Endothelial cell (in vitro differentiated cells): ENCODE measurements around the gene CYTH4. TPM values are rescaled to one million over a fixed set of nuclear protein-coding genes. Genes with fewer than 3 reads are reported as not detected.

Experiments used
- DNase-seq: peaks from one replicate; pipeline ENCODE4 v3.0.0; 2021; ENCODE audit warnings: low spot score
- H3K27ac Mint-ChIP-seq: one replicate; pipeline ENCODE4 v1.8.0; 2021; ENCODE audit warnings: mixed read lengths, inconsistent platforms; ENCODE audit not compliant: unreplicated experiment
- H3K27me3 Mint-ChIP-seq: one replicate; pipeline ENCODE4 v1.8.0; 2021; ENCODE audit warnings: mild to moderate bottlenecking, moderate library complexity, mixed read lengths, inconsistent platforms; ENCODE audit not compliant: unreplicated experiment
- H3K36me3 Mint-ChIP-seq: one replicate; pipeline ENCODE4 v1.8.0; 2021; ENCODE audit warnings: mild to moderate bottlenecking, low read depth, mixed read lengths, inconsistent platforms; ENCODE audit not compliant: unreplicated experiment
- H3K4me1 Mint-ChIP-seq: one replicate; pipeline ENCODE4 v1.8.0; 2021; ENCODE audit warnings: mild to moderate bottlenecking, mixed read lengths, inconsistent platforms; ENCODE audit not compliant: unreplicated experiment
- H3K4me3 Mint-ChIP-seq: one replicate; pipeline ENCODE4 v1.8.0; 2021; ENCODE audit warnings: mild to moderate bottlenecking, mixed read lengths, inconsistent platforms; ENCODE audit not compliant: unreplicated experiment
- H3K9me3 Mint-ChIP-seq: one replicate; pipeline ENCODE4 v1.8.0; 2021; ENCODE audit warnings: mixed read lengths, inconsistent platforms; ENCODE audit not compliant: unreplicated experiment
- total RNA-seq: library from RNA; stranded (reverse); fragmentation: NEBNext Ultra II Directional; extraction: Animal tissue kit (Norgen Biotek cat#: 25700); gene quantifications from one replicate; pipeline ENCODE4 v1.2.1, GENCODE V29; 2021; ENCODE audit not compliant: unreplicated experiment
- TF ChIP-seq, protein P1 (sequence below): fragments of 200-600 bp; sonication (generic); IDR thresholded peaks from one replicate; pipeline ENCODE4 v1.5.0; 2021; ENCODE audit warnings: antibody characterized with exemption; ENCODE audit not compliant: unreplicated experiment

The CYTH4 gene
- total RNA-seq, 1 donor from 2014 or later = 0.33 TPM

DNA sequence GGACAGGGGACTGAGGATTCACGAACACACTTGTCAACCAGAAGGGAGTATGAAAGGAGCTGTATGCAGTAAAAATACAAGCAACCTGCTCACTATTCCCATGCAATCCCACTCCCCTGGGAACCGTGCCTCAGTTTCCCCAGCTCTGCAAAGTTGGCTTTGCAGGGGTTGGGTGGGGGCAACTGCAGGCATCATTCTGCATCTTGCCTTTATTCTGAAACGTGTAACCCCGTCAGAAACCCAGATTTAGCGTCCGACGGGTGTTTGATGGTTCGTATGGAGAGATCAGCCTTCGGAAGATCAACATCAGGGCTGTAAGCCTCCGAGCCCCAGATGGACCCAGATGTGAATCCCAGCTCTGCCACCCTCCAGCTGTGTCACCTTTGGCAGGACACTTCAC is 3.6 kb downstream of the CYTH4 start:
- no peaks in the 10 kb centered on the region for H3K36me3 Mint-ChIP-seq
- peaks cover 18% of the 10 kb centered on the region for H3K4me1 Mint-ChIP-seq
- DNase-seq = no peak
- no peak overlapping the region for H3K4me3 Mint-ChIP-seq
- H3K9me3 Mint-ChIP-seq = no peaks in the 10 kb centered on the region
- peaks cover 11% of the 10 kb centered on the region for H3K27me3 Mint-ChIP-seq
- no peak overlapping the region for H3K27ac Mint-ChIP-seq
- TF ChIP-seq, protein P1, sequence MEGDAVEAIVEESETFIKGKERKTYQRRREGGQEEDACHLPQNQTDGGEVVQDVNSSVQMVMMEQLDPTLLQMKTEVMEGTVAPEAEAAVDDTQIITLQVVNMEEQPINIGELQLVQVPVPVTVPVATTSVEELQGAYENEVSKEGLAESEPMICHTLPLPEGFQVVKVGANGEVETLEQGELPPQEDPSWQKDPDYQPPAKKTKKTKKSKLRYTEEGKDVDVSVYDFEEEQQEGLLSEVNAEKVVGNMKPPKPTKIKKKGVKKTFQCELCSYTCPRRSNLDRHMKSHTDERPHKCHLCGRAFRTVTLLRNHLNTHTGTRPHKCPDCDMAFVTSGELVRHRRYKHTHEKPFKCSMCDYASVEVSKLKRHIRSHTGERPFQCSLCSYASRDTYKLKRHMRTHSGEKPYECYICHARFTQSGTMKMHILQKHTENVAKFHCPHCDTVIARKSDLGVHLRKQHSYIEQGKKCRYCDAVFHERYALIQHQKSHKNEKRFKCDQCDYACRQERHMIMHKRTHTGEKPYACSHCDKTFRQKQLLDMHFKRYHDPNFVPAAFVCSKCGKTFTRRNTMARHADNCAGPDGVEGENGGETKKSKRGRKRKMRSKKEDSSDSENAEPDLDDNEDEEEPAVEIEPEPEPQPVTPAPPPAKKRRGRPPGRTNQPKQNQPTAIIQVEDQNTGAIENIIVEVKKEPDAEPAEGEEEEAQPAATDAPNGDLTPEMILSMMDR = no peak

DNA sequence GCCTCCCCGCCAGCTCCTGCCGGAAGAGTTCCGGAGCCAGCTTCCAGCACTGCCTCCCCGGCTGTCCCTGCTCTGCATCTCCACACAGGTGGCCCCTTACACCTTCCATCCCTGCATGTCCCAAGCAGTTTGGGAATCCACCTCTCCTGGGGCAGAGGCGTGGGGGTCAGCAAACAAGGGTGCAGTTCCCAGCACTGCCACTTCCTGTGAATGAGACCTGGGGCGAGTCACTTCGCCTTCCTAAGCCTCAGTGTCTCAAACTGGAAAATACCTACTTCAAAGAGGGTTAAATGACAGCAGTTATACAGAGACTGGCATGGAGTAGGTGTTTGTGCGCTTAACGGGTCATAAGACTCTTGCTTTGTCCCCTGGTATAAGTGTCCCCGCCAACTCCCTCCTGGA is 5.2 kb downstream of the CYTH4 start:
- Mint-ChIP-seq H3K27me3 (peaks cover 7% of the 10 kb centered on the region), H3K4me3 (no peak overlapping the region), H3K27ac (no peak overlapping the region), H3K36me3 (no peaks in the 10 kb centered on the region), H3K9me3 (no peaks in the 10 kb centered on the region), H3K4me1 (peaks cover 14% of the 10 kb centered on the region)
- no peak for DNase-seq
- TF ChIP-seq, protein P1 = no peak

DNA sequence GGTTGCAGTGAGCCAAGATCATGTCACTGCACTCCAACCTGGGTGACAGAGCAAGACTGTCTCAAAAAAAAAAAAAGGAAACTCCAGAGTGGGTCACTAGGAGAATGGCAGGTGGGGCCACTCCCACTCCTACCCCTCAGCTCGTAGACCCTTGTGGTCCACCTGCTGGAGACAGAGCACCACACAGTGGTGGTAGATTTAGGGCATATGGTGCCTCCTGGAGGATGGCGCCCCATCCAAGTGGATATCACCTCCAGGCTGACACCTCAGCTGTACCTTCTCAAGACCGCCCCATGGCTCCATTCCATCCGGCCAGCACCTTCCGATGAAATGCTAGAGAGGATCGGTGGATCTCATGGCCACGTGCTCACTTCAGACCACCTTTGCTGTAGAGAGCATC is 6.2 kb downstream of the CYTH4 start:
- Mint-ChIP-seq H3K4me1 (peaks cover 10% of the 10 kb centered on the region), H3K27me3 (peaks cover 7% of the 10 kb centered on the region), H3K9me3 (no peaks in the 10 kb centered on the region), H3K36me3 (no peaks in the 10 kb centered on the region), H3K27ac (no peak overlapping the region), H3K4me3 (no peak overlapping the region)
- DNase-seq = no peak
- TF ChIP-seq, protein P1 = no peak

DNA sequence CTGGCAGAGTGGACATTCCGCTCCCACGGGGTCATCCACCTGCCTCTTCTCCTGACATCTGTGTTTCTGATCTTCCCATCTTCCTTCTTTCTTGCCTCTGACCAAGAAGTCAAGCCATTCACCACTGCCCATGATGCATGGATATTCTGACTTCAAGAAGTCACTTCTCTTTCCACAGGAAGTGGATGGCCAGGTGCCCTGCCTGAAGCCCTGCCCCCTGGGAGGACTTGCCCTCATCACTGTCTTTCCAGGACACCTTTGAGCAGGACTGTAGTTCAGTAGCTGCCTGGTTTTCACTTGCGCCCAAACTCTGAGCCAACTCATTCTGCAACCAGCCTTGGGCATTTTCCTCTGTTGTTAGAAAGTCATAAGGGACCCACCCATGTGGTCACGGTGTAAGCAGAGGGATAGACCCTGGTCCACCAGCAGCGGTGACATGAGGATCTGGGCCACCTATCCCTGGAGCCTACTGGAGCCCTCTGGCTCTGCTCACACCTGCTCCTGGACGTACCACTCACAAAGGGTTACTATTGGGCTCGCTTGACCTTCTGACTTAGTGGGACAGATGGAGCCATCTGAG is 6.9 kb downstream of the CYTH4 start:
- H3K36me3 Mint-ChIP-seq = no peaks in the 10 kb centered on the region
- no peak overlapping the region for H3K4me3 Mint-ChIP-seq
- peaks cover 6% of the 10 kb centered on the region for H3K4me1 Mint-ChIP-seq
- no peak overlapping the region for H3K27ac Mint-ChIP-seq
- no peak for DNase-seq
- TF ChIP-seq, protein P1 = no peak
- peaks cover 7% of the 10 kb centered on the region for H3K27me3 Mint-ChIP-seq
- no peaks in the 10 kb centered on the region for H3K9me3 Mint-ChIP-seq

DNA sequence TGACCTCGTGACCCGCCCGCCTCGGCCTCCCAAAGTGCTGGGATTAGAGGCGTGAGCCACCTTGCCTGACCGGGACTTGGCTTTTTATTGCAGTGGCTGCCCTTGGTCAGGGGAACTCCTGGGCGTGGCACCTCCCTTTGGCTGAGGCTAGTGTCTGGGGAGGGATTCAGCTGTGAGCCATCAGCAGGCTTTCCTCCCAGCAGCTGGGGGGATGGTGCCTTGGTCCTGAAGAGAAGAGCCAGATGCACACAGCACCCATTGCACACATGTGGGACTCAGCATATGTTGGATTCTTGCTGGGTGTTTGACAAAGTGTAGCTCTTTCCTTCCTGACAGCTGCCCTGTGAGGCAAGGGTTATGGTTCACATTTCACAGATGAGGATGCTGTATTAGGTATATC is 8.4 kb downstream of the CYTH4 start:
- Mint-ChIP-seq H3K36me3 (no peaks in the 10 kb centered on the region), H3K4me3 (no peak overlapping the region), H3K27ac (no peak overlapping the region), H3K27me3 (peaks cover 8% of the 10 kb centered on the region), H3K4me1 (no peaks in the 10 kb centered on the region), H3K9me3 (no peaks in the 10 kb centered on the region)
- TF ChIP-seq, protein P1 = no peak
- DNase-seq = no peak
